HCT116 (cell line): Measurements from ENCODE around the gene MRPS33. TPM values are rescaled to one million over a fixed set of nuclear protein-coding genes. Genes with fewer than 3 reads are reported as not detected.

Experiments used
- ATAC-seq: fragments of 200-7000 bp; cut with Tn5 transposase; 2 replicates; pipeline ENCODE4 v1.9.1; 2020; ENCODE audit warnings: mild to moderate bottlenecking, moderate library complexity
- BruUV-seq: library from RNA; stranded (reverse); fragments of 400-500 nt; replicated peaks from 2 replicates; lab custom pipeline; 2021; lab: Mats Ljungman, UMichigan
- CTCF ChIA-PET: fragments of 300-600 bp; sonication (Branson Sonifier 250); formaldehyde crosslinking; loops from one replicate; lab custom pipeline; 2021; ENCODE audit warnings: antibody characterized with exemption; lab: Charles Lee
- POLR2A ChIA-PET: fragments of 300-600, 350-600 bp; sonication (Branson Sonifier 250); formaldehyde crosslinking; loops from one replicate; lab custom pipeline; 2021; ENCODE audit warnings: antibody characterized with exemption; lab: Charles Lee
- RAD21 ChIA-PET, 2 experiments: fragments of 300-600 bp; sonication (Branson Sonifier 250); formaldehyde crosslinking; loops; one replicate each; lab custom pipeline; 2023; ENCODE audit warnings: low total read pairs in 2 of 2; ENCODE audit not compliant: uncharacterized antibody in 2 of 2, unreplicated experiment in 2 of 2, low non-redundant PET in 1 of 2; lab: Charles Lee
- DNase-seq: peaks from one replicate; pipeline ENCODE4 v3.0.0-alpha.2; 2010; ENCODE audit warnings: low read depth, low spot score
- H2AFZ ChIP-seq: fragments of 200-600 bp; shearing (Covaris generic), sonication (generic); 2 replicates; pipeline ENCODE4 v1.6.1; 2017; ENCODE audit warnings: low read depth, mixed run types, mixed read lengths, antibody characterized with exemption, low read length; ENCODE audit not compliant: poor library complexity, severe bottlenecking
- H3K27ac ChIP-seq: 2 replicates; pipeline ENCODE4 v1.5.1; 2012; ENCODE audit warnings: low read depth, low read length
- H3K27me3 ChIP-seq: fragments of 200-600 bp; sonication (generic); 2 replicates; pipeline ENCODE4 v1.6.1; 2016; ENCODE audit warnings: mixed run types, low read length, mixed read lengths; ENCODE audit not compliant: insufficient read depth
- H3K36me3 ChIP-seq, 2 experiments: fragments of 200-500 bp in 1 of 2; fragments of 200-600 bp in 1 of 2; sonication (Bioruptor generic) in 1 of 2; sonication (generic) in 1 of 2; 2 replicates each; pipeline versions ENCODE4 v1.5.1 to v1.6.1; 2014 to 2016; ENCODE audit warnings: low read length in 2 of 2, inconsistent platforms in 1 of 2, mixed read lengths in 1 of 2, mixed run types in 1 of 2; ENCODE audit not compliant: insufficient read depth in 2 of 2, control insufficient read depth in 1 of 2
- H3K4me1 ChIP-seq, 2 experiments: fragments of 200-600 bp in 1 of 2; sonication (generic) in 1 of 2; 2 replicates each; pipeline versions ENCODE4 v1.5.1 to v1.6.1; 2012 to 2017; ENCODE audit warnings: low read length in 2 of 2, inconsistent platforms in 1 of 2, mild to moderate bottlenecking in 1 of 2, mixed read lengths in 1 of 2, mixed run types in 1 of 2, moderate library complexity in 1 of 2; ENCODE audit not compliant: insufficient read depth in 2 of 2, control insufficient read depth in 1 of 2
- H3K4me2 ChIP-seq: fragments of 200-600 bp; sonication (generic); 2 replicates; pipeline ENCODE4 v1.6.1; 2017; ENCODE audit warnings: mixed run types, low read length, mixed read lengths
- H3K4me3 ChIP-seq, 2 experiments: fragments of 200-600 bp in 1 of 2; sonication (generic) in 1 of 2; replicated peaks in 1 of 2; 2 replicates each; pipeline ENCODE4 v1.5.1; 2011 to 2016; ENCODE audit warnings: low read length in 2 of 2, control low read depth in 1 of 2, low read depth in 1 of 2, mild to moderate bottlenecking in 1 of 2, mixed read lengths in 1 of 2, mixed run types in 1 of 2
- H3K79me2 ChIP-seq: fragments of 200-600 bp; sonication (generic); 2 replicates; pipeline ENCODE4 v1.6.1; 2017; ENCODE audit warnings: mild to moderate bottlenecking, mixed run types, low read length, moderate library complexity, mixed read lengths; ENCODE audit not compliant: insufficient read depth
- H3K9ac ChIP-seq: fragments of 200-600 bp; sonication (generic); 2 replicates; pipeline ENCODE4 v1.6.1; 2016; ENCODE audit warnings: low read length, mixed read lengths
- H3K9me2 ChIP-seq: fragments of 200-600 bp; sonication (generic), shearing (Covaris generic); 2 replicates; pipeline ENCODE4 v1.6.1; 2017; ENCODE audit warnings: mixed run types, mild to moderate bottlenecking, moderate library complexity; ENCODE audit not compliant: insufficient read depth
- H3K9me3 ChIP-seq, 2 experiments: fragments of 200-500 bp in 1 of 2; fragments of 200-600 bp in 1 of 2; sonication (Bioruptor generic) in 1 of 2; sonication (generic) in 1 of 2; 2 replicates each; pipeline ENCODE4 v1.6.1; 2014 to 2017; ENCODE audit warnings: low read length in 2 of 2, mixed read lengths in 2 of 2, inconsistent platforms in 1 of 2, low read depth in 1 of 2, mild to moderate bottlenecking in 1 of 2, mixed run types in 1 of 2, moderate library complexity in 1 of 2; ENCODE audit not compliant: control insufficient read depth in 1 of 2, insufficient read depth in 1 of 2
- H4K20me1 ChIP-seq: fragments of 200-600 bp; sonication (generic), shearing (Covaris generic); 2 replicates; pipeline ENCODE4 v1.6.1; 2017; ENCODE audit warnings: mixed run types, mild to moderate bottlenecking, moderate library complexity; ENCODE audit not compliant: insufficient read depth
- CBX3 ChIP-seq: IDR thresholded peaks from 2 replicates; pipeline ENCODE4 v1.6.1; 2012; ENCODE audit warnings: low read depth
- CEBPB ChIP-seq: IDR thresholded peaks from 2 replicates; pipeline ENCODE4 v1.6.1; 2012; ENCODE audit warnings: low read depth
- ELF1 ChIP-seq: IDR thresholded peaks from 2 replicates; pipeline ENCODE4 v1.6.1; 2012; ENCODE audit warnings: low read depth, borderline replicate concordance
- EZH2 ChIP-seq: fragments of 200-600 bp; sonication (generic); IDR thresholded peaks from 2 replicates; pipeline ENCODE4 v1.6.1; 2017; ENCODE audit warnings: antibody characterized with exemption, mixed run types
- FOSL1 ChIP-seq: IDR thresholded peaks from 2 replicates; pipeline ENCODE4 v1.6.1; 2012; ENCODE audit warnings: low read depth
- JUND ChIP-seq: IDR thresholded peaks from 2 replicates; pipeline ENCODE4 v1.6.1; 2012
- MAX ChIP-seq: IDR thresholded peaks from 2 replicates; pipeline ENCODE4 v1.6.1; 2012
- POLR2A ChIP-seq: IDR thresholded peaks from 2 replicates; pipeline ENCODE4 v1.7.0; 2011; ENCODE audit warnings: borderline replicate concordance; ENCODE audit not compliant: insufficient read depth, insufficient read length; ENCODE audit errors: extremely low read depth
- POLR2AphosphoS5 ChIP-seq: IDR thresholded peaks from 2 replicates; pipeline ENCODE4 v1.6.1; 2011; ENCODE audit warnings: mild to moderate bottlenecking, low read depth, low read length, moderate library complexity
- RAD21 ChIP-seq: IDR thresholded peaks from 2 replicates; pipeline ENCODE4 v1.6.1; 2012; ENCODE audit warnings: low read depth, mild to moderate bottlenecking
- SIN3A ChIP-seq: IDR thresholded peaks from 2 replicates; pipeline ENCODE4 v1.6.1; 2012; ENCODE audit warnings: low read depth
- SP1 ChIP-seq: IDR thresholded peaks from 2 replicates; pipeline ENCODE4 v1.6.1; 2012; ENCODE audit warnings: low read depth
- SRF ChIP-seq: IDR thresholded peaks from 2 replicates; pipeline ENCODE4 v1.6.1; 2012; ENCODE audit warnings: low read depth
- TCF7L2 ChIP-seq: IDR thresholded peaks from 2 replicates; pipeline ENCODE4 v1.7.0; 2011; ENCODE audit warnings: borderline replicate concordance, inconsistent platforms; ENCODE audit not compliant: insufficient read depth, insufficient read length; ENCODE audit errors: extremely low read depth
- ZFX ChIP-seq: fragments of 450-650 bp; IDR thresholded peaks from 2 replicates; pipeline ENCODE4 v1.6.1; 2017
- intact Hi-C: fragments of 100-400 bp; cut with micrococcal nuclease; formaldehyde crosslinking; loops from 2 replicates; pipeline ENCODE4 v1.10.0; 2022
- total RNA-seq: library from RNA; stranded (reverse); gene quantifications from one replicate; pipeline ENCODE4 v1.2.1, GENCODE V29; 2021; ENCODE audit not compliant: unreplicated experiment
- TF ChIP-seq, protein P1 (sequence below): IDR thresholded peaks from 2 replicates; pipeline ENCODE4 v1.6.1; 2012
- TF ChIP-seq, protein P2 (sequence below): IDR thresholded peaks from 2 replicates; pipeline ENCODE4 v1.6.1; 2011; ENCODE audit warnings: mild to moderate bottlenecking, low read length, moderate library complexity; ENCODE audit not compliant: insufficient replicate concordance; ENCODE audit errors: extremely low read depth

The MRPS33 gene
- total RNA-seq, 1 experiment from 2014 or later, result 77.3 TPM

DNA sequence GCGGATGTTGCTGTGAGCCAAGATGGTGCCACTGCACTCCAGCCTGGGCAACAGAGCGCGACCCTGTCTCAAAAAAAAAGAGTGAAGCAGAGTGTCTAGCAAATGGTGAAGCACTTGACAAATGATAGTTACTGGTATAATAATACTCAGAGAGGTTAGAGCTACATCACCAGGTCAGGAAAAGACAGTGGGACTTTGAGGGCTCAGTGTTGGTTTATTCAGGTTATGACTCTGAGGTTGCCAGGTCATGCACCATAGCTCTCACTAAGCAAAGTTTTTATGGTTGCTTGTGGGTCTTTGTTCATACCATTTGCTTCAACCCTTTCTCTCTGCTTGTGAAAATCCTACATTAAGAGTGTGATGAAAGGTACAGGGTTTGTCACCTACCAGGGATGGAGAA, 13.6 kb downstream of the MRPS33 start:
- TF ChIP-seq SIN3A (no peak), MAX (no peak), RAD21 (no peak), ZFX (no peak), POLR2AphosphoS5 (no peak)
- Histone ChIP-seq H3K9me3 (no peaks in the 10 kb centered on the region), H3K4me3 (no peak overlapping the region), H3K9me2 (no peaks in the 10 kb centered on the region), H3K9ac (no peak overlapping the region), H2AFZ (no peak overlapping the region), H3K4me2 (no peak overlapping the region), H4K20me1 (no peaks in the 10 kb centered on the region), H3K36me3 (peaks cover 5 to 6% of the 10 kb centered on the region in 2 experiments; a peak in 2 of 4 replicates), H3K27me3 (no peaks in the 10 kb centered on the region; the same call in 1 of the 2 replicates), H3K79me2 (no peaks in the 10 kb centered on the region), H3K4me1 (no peaks in the 10 kb centered on the region), H3K27ac (no peak overlapping the region)
- intact Hi-C loops, result no loop called here
- ChIA-PET CTCF (no interaction called here), POLR2A (interaction anchor here (1.5 kb wide), 1 partner anchor 14 kb away, joined by 3 read pairs; the partner anchor contains the start of gene MRPS33), RAD21 (interaction anchor here in 1 of 2 experiments (0.6 kb wide), 1 partner anchor 30 kb away, joined by 5 read pairs; no protein-coding TSS in a partner anchor)
- no TSS peak for BruUV-seq
- ATAC-seq (no peak), DNase-seq (no peak)

DNA sequence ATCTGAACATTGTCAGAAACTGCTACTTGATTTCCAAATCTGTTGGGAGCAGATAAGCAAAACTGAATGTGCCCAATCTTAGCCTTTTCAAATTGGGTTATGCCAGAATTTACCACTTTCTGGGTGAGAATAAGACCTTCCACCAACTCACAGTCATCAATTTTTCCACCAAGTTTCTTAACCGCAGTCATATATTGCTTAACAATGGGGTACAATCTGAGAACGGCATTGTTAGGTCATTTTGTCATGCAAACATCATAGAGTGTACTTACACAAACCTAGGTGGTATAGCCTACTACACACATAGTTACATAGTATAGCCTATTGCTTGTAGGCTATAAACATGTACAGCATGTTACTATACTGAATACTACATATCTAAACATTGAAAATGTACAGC, 16.0 kb downstream of the MRPS33 start:
- Histone ChIP-seq H3K4me3 (no peak overlapping the region), H3K9me2 (no peaks in the 10 kb centered on the region), H3K4me2 (no peak overlapping the region), H4K20me1 (no peaks in the 10 kb centered on the region), H3K4me1 (no peaks in the 10 kb centered on the region), H3K9me3 (no peaks in the 10 kb centered on the region), H3K9ac (no peak overlapping the region), H3K27me3 (no peaks in the 10 kb centered on the region; the same call in 1 of the 2 replicates), H3K36me3 (no peaks in the 10 kb centered on the region)
- POLR2A ChIA-PET, result no interaction called here
- DNase-seq, result no peak
- BruUV-seq, result no TSS peak
- intact Hi-C loops, result no loop called here
- CTCF ChIA-PET, result no interaction called here
- TF ChIP-seq POLR2AphosphoS5, result no peak
- TF ChIP-seq CBX3, result no peak
- TF ChIP-seq ELF1, result no peak
- TF ChIP-seq SP1, result no peak
- TF ChIP-seq SRF, result no peak
- no peak for TF ChIP-seq RAD21
- TF ChIP-seq, protein P1, sequence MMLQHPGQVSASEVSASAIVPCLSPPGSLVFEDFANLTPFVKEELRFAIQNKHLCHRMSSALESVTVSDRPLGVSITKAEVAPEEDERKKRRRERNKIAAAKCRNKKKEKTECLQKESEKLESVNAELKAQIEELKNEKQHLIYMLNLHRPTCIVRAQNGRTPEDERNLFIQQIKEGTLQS, result no peak
- no peak for TF ChIP-seq TCF7L2
- TF ChIP-seq, protein P2, sequence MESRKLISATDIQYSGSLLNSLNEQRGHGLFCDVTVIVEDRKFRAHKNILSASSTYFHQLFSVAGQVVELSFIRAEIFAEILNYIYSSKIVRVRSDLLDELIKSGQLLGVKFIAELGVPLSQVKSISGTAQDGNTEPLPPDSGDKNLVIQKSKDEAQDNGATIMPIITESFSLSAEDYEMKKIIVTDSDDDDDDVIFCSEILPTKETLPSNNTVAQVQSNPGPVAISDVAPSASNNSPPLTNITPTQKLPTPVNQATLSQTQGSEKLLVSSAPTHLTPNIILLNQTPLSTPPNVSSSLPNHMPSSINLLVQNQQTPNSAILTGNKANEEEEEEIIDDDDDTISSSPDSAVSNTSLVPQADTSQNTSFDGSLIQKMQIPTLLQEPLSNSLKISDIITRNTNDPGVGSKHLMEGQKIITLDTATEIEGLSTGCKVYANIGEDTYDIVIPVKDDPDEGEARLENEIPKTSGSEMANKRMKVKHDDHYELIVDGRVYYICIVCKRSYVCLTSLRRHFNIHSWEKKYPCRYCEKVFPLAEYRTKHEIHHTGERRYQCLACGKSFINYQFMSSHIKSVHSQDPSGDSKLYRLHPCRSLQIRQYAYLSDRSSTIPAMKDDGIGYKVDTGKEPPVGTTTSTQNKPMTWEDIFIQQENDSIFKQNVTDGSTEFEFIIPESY, result no peak
- no peak for TF ChIP-seq FOSL1
- no peak for TF ChIP-seq EZH2
- no peak for TF ChIP-seq JUND
- TF ChIP-seq ZFX, result no peak
- TF ChIP-seq SIN3A, result no peak
- TF ChIP-seq POLR2A, result no peak
- no peak for TF ChIP-seq CEBPB
- TF ChIP-seq, all 23 proteins: peak for 0
- RAD21 ChIA-PET, result no interaction called here
- H3K79me2 ChIP-seq, result no peaks in the 10 kb centered on the region
- H3K27ac ChIP-seq, result no peak overlapping the region
- ATAC-seq, result no peak
- H2AFZ ChIP-seq, result no peak overlapping the region
